COR-L47 (cell line): ENCODE results near the gene RCC1.
"Not testable (repeated sequence)": the region's sequence is repeated elsewhere in the genome, so short reads cannot be mapped to it uniquely, and the experiment has no call there.

Experiments
- DNase-seq: peaks from one replicate; lab custom pipeline; 2025; lab: John Stamatoyannopoulos, UW

Gene RCC1

DNA sequence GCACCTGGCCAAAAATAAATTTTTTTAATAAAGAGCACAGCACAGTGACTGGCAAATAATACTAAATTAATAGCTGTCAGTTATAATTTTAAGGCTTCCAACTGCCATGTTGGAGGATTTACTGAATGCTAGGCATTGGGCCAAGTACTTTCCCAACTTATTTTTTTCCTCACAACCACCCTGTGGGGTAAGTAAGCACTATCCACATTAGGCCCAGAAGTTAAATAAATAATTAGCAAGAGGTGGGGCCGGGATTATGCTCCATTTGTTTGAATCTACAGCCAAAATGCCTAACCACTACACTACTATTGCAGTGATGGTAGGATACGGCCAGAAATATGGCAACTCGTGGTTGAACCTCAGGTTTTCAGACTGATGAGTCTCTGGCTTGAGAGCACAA lies 42.5 kb downstream of the RCC1 start:
- DNase-seq = no peak

DNA sequence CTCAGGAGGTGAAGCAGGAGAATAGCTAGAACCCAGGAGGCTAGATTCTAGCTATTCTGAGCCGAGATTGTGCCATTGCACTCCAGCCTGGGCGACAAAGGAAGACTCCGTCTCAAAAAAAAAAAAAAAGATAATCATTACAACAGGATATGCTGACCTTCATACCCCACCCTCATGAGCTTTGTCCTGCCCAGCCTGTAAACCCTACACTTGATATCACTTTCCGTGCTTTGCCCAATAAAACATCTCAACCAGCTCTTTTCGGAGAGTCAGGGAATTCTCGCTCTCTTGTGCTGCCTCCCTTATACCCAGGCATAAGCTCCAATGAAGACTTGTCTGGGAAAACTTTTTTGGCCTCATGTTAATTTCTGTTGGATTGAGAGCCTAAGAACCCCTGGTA lies 45.5 kb downstream of the RCC1 start:
- no peak for DNase-seq

DNA sequence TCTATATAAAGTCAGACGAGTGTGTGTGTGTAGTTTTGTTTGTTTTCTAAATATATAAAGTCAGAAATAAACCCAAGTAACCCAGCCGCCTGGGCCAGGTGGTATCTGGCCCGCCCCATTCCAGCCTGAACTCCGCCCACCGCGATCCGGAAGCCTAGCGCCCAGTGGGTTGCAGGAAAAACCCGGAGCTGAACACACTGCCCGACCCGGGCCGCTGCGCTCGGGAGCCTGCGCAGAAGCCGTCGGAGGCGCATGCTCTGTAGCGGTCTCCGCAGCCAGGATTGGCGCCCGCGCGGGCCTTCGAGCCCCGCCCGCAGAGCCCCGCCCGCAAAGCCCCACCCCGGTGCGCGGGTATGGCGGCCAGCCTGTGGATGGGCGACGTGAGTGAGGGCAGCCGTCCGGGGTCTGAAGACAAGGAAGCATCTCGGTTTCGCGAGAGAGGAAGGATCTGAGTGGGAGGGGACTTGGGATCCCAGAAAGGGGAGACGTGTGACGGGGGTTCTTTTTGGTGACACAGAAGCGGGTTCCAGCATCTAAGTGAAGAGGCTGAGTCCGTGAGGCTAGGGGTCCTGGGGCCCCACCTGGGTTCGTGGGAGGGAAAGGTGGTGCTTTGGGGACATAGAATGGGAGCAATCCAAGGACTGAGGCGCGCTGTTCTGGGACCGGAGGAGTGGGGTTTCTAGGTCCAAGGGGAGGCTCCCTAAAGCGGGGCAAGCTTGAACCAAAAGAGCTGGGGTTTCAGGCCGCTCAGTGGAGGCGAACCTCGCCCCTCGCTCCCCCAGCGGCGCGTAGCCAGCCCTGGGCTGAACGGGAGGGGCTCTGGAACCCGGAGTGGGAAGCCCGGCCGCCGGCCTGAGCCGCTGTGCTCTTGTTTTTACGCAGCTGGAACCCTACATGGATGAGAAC lies 47.2 kb downstream of the RCC1 start, which contains the start of gene TRNAU1AP:
Gene TRNAU1AP (plus strand): TSS at position 328 of the 906 bp plus-strand sequence. CDS start 26 bp downstream, at position 354.
- peak; percentile 96 for DNase-seq

DNA sequence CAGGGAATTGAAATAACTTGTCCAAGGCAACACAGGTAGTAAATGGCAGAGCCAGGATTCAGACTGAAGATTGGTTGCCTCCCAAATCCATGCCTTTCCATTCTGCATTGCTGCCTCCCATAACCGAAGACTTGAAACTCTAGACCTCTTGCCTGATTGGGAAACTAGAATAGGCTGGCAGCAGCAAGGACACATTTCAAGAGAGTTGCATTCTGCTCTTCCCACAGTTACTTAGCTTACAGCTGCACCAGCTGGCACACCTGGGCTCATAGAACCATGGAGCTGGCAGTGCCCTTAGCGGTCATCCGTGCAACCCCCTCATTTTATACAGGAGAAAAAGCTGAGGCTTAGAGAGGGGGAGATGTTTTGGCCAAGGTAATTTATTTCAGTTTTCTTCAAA lies 55.0 kb downstream of the RCC1 start:
- no peak for DNase-seq

DNA sequence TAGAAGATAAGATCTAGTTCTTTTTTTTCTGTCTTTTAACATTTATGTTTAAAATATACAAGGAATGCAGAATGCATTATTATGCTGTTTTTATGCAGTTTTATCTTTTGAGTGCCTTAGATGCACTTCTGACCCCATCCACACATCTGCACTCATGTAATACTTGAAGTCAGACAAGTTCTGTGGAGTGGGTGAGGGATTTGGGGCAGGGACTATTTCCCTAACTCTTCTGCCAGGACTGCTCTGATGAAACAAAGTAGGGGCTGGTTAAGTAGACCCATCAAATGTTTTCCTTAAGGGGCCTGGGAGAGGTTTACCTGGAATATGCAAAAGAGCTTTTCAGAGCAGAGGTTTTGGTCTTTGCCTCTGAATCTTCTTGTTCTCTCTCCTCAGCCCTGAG lies 58.5 kb downstream of the RCC1 start:
- DNase-seq = no peak

DNA sequence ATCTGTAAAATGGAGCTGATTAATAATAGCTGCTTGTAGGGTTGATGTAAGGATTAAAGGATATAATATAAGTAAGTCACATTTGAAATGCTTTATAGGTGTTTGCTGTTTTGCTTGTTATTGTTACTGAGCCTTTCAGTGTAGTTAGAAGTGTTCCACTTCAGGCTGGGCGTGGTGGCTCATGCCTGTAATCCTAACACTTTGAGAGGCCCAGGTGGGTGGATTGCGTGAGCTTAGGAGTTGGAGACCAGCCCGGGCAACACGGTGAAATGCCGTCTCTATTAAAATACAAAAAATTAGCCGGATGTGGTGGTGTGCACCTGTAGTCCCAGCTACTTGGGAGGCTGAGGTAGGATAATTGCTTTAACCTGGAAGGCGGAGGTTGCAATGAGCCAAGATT lies 59.2 kb downstream of the RCC1 start:
- no peak for DNase-seq

DNA sequence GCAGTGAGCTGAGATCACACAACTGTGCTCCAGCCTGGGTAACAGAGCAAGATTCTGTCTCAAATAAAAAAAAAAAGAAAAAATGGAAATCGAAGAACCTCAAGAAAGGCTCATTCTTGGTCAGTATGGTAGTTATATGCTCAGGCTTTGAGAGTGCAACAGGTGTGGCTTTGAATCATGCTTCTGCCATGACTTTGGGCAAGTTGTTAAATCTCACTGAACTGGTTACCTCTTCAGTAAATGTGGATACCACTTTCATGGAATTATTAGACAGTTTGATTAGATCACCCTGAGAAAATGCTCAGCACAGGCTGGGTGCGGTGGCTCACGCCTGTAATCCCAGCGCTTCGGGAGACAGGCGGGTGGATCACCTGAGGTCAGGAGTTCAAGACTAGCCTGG lies 59.9 kb downstream of the RCC1 start:
- DNase-seq = no peak

DNA sequence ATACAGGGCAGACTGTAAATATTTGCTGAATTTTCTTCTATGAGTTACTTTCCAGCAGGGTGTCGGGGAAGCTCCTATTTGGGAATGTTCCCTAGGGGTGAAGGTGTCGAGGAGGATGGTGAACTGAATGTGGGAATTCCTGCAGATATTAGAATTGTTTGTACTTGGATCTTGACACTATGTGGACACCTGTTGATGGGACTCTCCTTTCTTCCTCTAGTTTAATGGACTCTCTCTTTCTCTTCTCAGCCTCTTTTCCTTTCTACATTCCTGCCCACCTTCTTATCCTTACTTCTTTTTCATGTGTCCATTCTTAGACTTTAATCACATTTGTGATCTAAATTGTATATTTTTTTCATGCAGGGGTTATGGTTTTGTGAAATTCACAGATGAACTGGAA lies 61.1 kb downstream of the RCC1 start:
- no peak for DNase-seq

DNA sequence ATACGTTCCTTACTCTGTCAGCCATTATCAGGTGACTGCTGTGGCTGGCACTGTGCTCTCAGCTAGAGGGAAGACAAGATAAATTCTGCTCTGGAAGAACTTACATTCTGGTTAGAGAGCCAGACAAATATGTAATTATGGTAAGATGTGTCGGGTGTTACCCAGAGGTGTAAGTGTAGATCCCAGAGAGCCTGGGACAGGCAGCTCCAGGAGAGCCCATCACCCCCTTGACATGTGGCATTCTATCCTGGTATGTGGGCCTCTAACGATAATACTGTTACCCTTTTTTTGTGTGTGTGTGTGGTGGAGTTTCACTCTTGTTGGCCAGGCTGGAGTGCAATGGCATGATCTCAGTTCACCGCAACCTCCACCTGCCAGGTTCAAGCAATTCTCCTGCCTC lies 66.1 kb downstream of the RCC1 start:
- DNase-seq = no peak

DNA sequence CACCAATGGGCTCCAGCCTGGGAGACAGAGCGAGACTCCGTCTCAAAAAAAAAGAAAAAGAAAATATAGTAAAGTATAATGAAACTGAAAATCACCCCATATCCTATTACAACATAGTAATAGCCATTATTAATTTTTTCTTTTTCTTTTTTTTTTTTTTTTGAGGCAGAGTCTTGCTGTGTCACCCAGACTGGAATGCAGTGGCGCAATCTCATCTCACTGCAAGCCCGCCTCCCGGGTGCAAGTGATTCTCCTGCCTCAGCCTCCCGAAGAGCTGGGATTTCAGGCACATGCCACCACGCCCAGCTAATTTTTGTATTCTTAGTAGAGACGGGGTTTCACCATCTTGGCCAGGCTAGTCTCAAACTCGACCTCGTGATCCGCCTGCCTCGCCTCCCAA lies 67.0 kb downstream of the RCC1 start:
- not testable (repeated sequence) for DNase-seq

DNA sequence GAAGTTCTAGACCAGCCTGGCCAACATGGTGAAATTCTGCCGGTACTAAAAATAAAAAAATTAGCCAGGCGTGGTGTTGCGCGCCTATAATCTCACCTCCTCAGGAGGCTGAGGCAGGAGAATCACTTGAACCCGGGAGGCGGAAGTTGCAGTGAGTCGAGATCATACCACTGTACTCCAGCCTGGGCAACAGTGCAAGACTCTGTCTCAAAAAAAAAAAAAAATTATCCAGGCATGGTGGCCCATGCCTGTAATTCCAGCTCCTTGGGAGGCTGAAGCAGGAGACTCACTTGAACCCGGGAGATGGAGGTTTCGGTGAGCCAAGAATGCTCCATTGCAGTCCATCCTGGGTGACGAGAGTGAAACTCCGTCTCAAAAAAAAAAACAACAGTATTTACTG lies 67.7 kb downstream of the RCC1 start:
- no peak for DNase-seq

DNA sequence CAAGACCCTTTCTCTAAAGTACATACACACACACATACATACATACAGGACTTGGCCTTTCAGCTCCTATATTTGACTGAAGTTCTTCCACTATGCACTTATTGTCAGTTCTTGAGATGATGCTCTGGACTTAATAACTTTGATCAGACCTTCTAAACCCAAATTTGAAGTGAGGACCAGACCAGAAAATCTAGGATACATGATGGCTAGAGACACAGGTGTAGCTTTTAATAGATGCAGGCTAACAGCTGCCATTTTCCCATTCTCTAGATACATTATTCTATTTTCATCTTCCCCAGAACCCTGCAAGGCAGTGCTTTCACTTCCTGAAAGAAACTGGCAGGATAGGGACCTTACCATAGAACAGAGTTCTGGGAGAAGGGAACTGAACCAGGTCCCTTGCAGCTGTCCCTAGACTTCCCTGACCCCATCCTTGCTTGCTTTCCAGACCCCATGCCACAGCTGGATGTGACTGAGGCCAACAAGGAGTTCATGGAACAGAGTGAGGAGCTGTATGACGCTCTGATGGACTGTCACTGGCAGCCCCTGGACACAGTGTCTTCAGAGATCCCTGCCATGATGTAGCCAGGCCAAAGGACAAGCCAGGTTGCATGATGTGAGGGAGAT lies 71.3 kb downstream of the RCC1 start:
- no peak for DNase-seq

DNA sequence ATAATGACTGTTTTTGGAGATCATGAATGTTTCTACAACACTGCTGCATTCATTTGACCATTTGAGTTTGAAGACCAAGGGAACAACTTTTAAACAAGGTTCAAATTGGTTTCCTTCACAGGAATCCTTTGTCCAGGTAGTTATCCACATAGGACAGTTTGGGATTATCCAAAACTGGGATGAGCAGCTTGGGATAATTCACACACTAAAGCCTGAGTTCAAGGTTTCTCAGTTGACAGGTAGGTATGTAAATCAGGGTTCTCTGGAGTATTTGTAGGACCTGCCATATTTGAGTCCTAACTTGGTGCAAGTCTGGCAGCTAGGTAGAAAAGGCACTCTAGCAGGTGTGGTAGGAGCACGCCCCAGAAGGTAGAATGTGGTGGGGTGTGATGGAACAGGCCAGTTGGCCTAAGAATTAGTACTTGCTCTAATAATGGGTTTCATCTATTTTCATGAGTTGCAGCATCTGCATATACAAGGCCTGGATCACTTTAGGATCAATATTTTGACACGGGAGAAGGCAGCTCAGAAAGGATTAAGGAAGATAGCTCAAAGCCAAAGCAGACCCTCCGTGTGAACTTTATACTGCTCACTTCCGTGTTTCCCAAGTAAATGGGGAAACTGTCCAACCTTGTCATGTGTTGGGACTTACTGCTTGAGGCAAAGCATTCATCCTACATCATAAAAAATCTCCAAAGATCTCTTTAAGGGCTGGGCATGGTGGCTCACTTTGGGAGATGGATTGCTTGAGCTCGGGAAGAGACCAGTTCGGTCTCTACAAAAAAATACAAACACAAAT lies 72.1 kb downstream of the RCC1 start:
- DNase-seq = no peak

DNA sequence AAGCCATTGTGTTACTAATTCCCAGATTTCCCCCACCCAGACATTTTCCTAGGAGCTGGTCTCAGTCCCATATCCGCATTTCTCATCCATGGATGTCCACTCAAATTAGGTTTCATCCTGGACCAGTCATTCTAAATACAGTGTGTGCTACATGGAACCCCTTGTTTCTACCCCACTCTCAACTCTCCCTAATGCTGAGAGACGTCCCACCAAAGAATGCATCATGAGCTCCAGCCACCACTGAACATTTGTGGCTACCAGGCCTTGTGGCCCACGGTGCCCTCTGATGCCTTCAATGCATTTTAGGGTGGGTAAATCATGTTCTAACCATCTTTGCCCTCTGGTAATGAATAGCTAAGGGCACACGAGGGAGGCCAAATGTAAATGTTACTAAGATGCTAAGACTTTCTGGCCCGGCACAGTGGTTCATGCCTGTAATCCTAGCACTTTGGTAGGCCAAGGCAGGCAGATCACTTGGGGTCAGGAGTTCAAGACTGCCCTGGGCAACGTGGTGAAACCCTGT lies 72.9 kb downstream of the RCC1 start:
- no peak for DNase-seq

DNA sequence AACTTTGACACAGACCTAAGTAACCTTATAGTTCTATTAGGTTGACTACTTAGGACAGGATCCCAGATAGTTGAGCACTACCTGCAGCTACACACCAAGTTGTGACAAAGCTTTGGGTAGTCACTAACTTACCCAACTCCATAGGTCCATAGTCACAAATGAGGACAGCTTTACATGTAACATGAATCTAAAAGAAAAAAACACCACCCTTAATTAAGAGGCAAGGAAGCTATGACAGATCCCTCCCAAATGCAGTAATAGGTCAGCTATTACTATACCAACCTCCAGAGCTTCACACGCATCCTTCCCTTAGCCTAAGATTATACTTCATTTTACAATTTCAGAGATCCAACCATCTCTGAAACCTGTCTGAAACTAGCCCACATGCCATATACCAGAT lies 73.6 kb downstream of the RCC1 start:
- DNase-seq = no peak

DNA sequence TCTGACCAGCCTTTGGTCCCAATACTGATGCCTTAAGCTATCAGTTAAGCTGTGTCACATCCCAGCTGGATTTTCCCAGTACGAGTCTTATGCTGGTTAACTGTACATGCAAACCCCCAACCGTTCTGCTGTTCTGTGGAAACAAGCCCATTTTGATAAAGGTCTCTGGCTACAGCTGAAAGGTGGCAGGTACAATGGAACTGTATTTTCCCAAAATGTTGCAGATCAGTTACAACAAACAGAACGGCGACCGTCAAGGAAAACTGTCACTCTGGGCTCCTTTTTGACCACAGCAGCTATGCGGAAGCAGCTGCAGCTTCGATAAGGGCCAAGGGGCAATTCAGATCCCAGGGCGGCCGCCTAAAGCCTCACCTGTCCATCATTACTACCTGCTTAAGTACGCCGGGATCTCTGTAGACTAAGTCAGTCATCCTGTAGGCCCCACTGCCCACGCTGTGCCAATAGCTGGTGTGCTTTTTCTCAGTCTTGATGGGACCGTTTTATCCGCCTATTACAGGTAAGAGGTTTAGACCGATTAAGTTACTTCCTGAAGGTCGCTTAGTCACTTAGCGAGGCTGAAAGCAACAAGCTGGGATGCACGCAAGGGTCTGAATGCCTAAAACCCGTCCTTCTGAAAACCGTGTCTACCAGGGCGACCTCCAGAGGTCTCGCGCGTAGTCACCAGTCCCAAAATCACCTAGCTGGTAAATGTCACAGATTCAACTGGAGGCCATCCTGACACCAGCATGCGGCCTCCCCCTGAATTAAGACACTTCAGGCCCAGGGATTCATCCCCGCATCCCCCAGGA lies 75.1 kb downstream of the RCC1 start:
- peak; percentile 38 for DNase-seq

DNA sequence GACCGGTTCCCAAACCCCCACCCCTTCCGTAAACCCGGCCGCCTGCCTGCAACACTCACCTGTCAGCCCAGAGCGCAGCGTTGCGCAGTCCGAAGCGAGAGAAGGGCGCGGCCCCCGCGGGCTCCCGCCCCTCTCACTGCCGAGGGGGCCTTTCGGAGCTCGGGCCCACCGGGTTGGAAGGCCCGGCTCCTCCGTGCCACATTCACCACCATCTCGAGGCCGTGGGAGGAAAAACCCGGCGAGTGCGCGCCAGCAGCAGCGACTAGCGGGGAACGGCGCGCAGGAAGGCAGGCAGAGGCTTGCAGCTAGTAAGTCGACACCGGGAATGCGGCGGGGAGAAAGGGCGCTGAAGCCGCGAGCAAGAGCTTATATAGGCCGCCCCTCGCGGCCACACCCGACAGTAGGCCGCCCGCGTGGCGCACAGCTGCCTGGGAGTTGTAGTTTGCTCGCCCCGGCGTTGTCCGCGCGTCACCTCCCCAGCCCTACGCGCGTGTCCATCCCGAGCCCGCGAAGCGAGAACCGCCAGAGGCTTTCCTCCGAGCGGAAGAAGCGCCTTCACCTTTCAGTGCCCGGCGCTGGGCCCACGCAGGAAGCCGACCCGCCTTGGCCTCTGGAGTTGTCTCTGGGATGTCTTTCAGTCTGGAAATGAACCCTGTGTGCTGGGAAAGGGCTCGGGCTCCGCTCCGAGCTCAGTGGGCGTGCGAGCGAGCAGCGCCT lies 75.8 kb downstream of the RCC1 start:
- peak; percentile 96 for DNase-seq

DNA sequence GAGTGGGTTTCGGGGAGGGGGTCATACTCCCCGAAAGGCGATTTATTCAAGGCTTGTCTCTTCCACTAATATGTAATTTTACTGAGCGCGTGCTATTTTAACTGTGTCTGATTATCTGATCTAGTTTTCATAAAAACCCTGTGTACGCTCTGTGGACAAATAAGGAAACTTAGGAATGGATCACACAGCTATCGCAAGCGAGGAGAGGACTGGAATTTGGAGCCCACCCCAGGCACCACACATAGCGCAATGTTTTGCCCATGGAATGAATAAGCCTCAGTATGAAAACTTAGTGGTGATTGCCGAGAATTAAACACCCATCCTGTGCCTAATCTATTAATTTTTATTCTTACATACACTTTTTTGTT lies 76.4 kb downstream of the RCC1 start:
- DNase-seq = no peak

DNA sequence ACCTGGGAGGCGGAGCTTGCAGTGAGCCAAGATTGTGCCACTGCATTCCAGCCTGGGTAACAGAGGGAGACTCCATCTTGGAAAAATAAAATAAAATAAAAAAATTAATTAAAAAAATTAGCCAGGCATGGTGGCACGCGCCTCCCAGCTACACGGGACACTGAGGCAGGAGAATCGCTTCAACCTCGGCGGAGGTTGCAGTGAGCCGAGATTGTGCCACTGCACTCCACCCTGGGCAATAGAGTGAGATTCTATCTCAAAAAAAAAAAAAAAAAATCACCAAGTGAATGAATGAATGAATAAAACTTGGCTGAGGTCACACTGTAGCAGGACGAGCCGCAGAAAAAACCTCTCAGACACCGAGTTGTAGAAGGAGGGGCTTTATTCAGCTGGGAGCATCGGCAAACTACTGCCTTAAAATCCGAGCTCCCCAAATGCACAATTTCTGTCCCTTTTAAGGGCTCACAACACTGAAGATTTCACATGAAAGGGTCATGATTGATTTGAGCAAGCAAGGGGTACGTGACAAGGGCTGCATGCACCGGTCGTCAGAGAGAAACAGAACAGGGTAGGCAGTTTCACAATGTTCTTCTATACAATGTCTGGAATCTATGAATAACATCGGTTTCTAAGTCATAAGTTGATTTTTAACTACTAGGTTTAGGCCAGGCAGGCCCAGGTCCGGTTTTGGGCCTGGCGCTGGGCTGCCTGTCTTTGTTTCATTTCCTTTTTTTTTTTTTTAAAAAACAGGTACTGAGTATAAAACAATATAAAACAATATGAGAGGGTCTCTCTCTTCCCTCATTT lies 80.9 kb downstream of the RCC1 start:
- not testable (repeated sequence) for DNase-seq
